Loucy (cell line): ENCODE measurements around the gene HSD17B14.

Experiments
- CTCF ChIP-seq: fragments of 200-600 bp; sonication (generic); conservative IDR thresholded peaks from 2 replicates; pipeline ENCODE4 v1.5.1; 2014; ENCODE audit warnings: mild to moderate bottlenecking, antibody characterized with exemption, low read length
- EZH2phosphoT487 ChIP-seq: fragments of 200-600 bp; IDR thresholded peaks from 2 replicates; pipeline ENCODE4 v1.6.1; 2018; ENCODE audit warnings: antibody characterized with exemption, mild to moderate bottlenecking, moderate library complexity, borderline replicate concordance

- TF ChIP-seq CTCF (no peak), EZH2phosphoT487 (no peak)
Measured at GRCh38 chr19:48870048-48870447, 33.8 kb upstream of the HSD17B14 start.
